ENCODE data around the gene LIPH. TPM values are rescaled to one million over a fixed set of nuclear protein-coding genes. Genes with fewer than 3 reads are reported as not detected.
A peak's percentile ranks its signal among the peaks of the same experiment; 100 is the strongest.
"Not testable (repeated sequence)": the region's sequence is repeated elsewhere in the genome, so short reads cannot be mapped to it uniquely, and the experiment has no call there.

The LIPH gene
- total RNA-seq, 1 donor from 2014 or later: not detected

DNA sequence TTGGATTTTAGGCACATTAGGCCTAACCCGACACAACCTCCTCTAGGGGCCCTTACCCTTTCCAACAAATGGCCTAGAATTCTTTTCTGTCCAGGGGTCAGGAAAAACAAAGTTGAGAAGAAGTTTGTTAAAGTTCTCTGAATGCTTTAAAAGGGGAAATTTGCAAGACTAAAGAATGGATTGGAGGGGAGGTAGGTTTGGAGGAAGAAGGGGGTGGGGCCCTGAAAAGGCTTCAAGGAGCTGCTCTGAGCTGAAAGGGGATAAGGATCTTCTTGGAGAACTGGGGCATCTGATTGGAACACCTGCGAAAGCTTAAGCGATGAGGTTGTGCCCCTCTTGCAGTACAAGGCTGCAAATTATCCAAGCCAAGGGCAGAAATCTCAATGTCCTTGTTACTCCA, 29.8 kb upstream of the LIPH start:
- intact Hi-C loops (cut with micrococcal nuclease): no loop called here
- no peak overlapping the region for H3K27ac Mint-ChIP-seq
- no peaks in the 10 kb centered on the region for H3K9me3 Mint-ChIP-seq
- TF ChIP-seq CTCF (IDR thresholded peaks at IDR 0.05): no peak
- H3K4me1 Mint-ChIP-seq: peaks cover 23% of the 10 kb centered on the region
- POLR2A ChIA-PET: no interaction called here
- ATAC-seq (ENCODE audit: low read depth) (no peak), DNase-seq (no peak)
- peaks cover 7% of the 10 kb centered on the region for H3K36me3 Mint-ChIP-seq (ENCODE audit: low read depth)
- H3K27me3 Mint-ChIP-seq: no peaks in the 10 kb centered on the region
- no peak overlapping the region for H3K4me3 Mint-ChIP-seq
- CTCF ChIA-PET: no interaction called here

DNA sequence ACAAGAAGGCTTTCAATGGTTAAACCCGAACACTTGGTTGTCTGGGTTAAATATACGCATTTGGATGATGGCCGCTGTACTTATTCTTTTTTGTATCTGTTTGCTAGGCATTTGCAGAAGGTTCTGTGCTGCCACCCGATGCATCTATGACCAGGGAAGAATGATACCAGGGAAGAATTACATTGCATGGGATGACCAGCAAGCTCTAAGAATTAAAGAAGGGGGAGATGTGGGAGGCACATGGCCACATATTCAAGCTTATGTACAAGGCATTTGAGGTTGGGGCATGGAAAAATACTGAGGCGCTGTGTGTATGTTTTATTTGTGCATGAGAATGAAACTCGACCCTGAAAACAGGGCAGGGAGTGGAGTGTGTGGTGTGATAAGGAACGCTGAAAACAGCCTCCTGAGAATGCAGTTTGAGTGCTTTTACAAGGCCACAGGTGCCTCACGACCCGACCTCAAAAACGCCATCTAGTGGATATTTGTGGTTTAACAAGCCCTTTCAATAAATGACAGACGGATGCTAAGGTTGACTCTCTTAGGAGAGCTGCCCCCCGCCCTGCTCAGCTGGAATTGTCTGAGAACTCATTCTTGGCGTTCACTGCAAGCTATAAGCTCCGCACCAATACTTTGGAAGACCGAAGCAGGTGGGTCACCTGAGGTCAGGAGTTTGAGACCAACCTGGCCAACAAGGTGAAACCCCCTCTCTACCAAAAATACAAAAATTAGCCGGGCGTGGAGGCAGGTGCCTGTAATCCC, 22.9 kb upstream of the LIPH start:
- H3K27ac Mint-ChIP-seq; H3K4me3 Mint-ChIP-seq; H3K36me3 Mint-ChIP-seq (ENCODE audit: low read depth); H3K27me3 Mint-ChIP-seq; H3K4me1 Mint-ChIP-seq; DNase-seq: not testable (repeated sequence)
- peak; percentile 12 for TF ChIP-seq CTCF (IDR thresholded peaks at IDR 0.05)
- ChIA-PET POLR2A (interaction anchor here (0.6 to 2.5 kb wide), 2 partner anchors 11 to 221 kb away, joined by 6 to 9 read pairs; partner anchors contain the start of gene SENP2), CTCF (interaction anchor here (1.0 to 1.4 kb wide), 3 partner anchors 11 to 221 kb away, joined by 3 to 6 read pairs (median 5); partner anchors contain the start of gene SENP2)
- intact Hi-C loops (cut with micrococcal nuclease): loop anchor here (5.0 kb wide), 1 partner anchor 223 kb away; no protein-coding TSS in a partner anchor
- H3K9me3 Mint-ChIP-seq: peaks cover 12% of the 10 kb centered on the region
- ATAC-seq (ENCODE audit: low read depth): peak; percentile 64

DNA sequence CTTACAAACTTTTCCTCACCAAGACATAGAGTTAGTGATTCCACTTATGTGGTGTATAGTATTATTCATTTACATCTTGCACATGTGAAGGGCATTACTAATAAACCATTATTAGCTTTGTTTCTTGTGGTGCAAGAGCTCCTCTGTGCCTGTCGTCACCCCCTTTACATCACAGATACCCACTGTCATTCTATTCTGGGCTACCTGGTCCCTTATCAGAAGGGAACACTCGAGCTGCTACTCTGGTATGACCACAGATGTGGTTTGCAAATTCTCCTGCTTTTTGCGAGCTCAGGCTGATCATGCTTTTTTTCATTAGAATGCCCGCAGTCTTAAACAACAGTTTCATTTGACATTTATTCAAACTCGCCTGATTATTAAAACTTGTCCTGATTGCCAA, 19.8 kb upstream of the LIPH start:
- peaks cover 4% of the 10 kb centered on the region for H3K4me1 Mint-ChIP-seq
- intact Hi-C loops (cut with micrococcal nuclease): no loop called here
- H3K27me3 Mint-ChIP-seq: no peaks in the 10 kb centered on the region
- peaks cover 12% of the 10 kb centered on the region for H3K9me3 Mint-ChIP-seq
- POLR2A ChIA-PET: no interaction called here
- H3K36me3 Mint-ChIP-seq (ENCODE audit: low read depth): no peaks in the 10 kb centered on the region
- CTCF ChIA-PET: interaction anchor here (0.8 to 1.3 kb wide), 3 partner anchors 10 to 218 kb away, joined by 3 read pairs; partner anchors contain the start of gene SENP2
- DNase-seq (no peak), ATAC-seq (ENCODE audit: low read depth) (no peak)
- H3K27ac Mint-ChIP-seq: no peak overlapping the region
- H3K4me3 Mint-ChIP-seq: no peak overlapping the region
- no peak for TF ChIP-seq CTCF (IDR thresholded peaks at IDR 0.05)

DNA sequence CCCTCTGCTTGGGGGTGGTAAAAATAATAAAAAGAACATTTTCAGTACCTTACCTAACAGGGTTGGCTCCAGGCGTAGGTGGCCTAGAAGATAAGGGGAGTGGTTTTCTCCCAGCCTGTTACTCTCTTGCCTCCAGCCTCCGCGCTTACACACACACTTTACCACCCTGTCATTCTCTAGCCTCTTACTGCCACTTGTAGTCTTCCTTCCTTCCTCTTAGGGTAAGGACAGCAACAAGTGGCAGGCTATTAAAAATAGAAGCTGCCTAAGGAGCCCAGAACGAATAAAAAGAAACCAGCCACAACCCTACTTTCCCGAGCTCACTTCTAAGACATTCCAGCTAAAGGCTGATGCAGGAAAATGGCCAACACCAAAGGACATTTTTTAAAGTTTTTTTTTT, 9.6 kb upstream of the LIPH start:
- Mint-ChIP-seq H3K27ac (no peak overlapping the region), H3K36me3 (ENCODE audit: low read depth) (no peaks in the 10 kb centered on the region), H3K9me3 (no peaks in the 10 kb centered on the region), H3K4me3 (no peak overlapping the region), H3K4me1 (peaks cover 10% of the 10 kb centered on the region), H3K27me3 (peaks cover 4% of the 10 kb centered on the region)
- DNase-seq (no peak), ATAC-seq (ENCODE audit: low read depth) (no peak)
- no peak for TF ChIP-seq CTCF (IDR thresholded peaks at IDR 0.05)
- ChIA-PET CTCF (interaction anchor here (1.3 kb wide), 1 partner anchor 10 kb away, joined by 3 read pairs; no protein-coding TSS in a partner anchor), POLR2A (no interaction called here)
- intact Hi-C loops (cut with micrococcal nuclease): no loop called here

DNA sequence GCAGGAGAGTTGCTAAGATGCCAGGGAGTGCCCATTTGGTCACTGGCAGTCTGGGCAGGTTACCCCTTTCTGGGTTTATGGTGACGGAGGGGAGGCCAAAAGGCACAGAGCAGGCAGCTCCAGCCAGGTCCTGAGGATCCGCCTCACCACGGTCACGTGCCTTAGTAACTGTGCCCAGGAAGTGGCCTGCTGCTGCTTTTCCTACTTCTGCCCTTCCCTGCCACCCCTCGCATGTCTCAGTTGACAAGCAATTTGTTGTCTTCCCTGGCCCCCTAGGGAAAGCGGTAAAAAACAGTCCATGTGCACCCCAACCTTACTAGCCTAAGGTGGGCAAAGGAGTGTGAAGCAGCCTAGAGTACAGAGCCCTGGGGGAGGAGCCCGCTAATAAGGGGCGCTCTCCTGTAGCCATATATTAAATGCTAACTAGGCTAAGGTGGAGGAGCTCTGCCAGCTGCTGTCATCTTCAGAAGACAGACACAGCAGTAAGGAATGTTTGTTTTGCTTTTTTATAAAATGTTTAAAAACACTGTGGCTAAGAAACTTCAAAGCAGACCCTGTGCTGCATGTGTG, 9.1 kb upstream of the LIPH start:
- ChIA-PET POLR2A (no interaction called here), CTCF (interaction anchor here (1.3 kb wide), 1 partner anchor 10 kb away, joined by 3 read pairs; no protein-coding TSS in a partner anchor)
- H3K36me3 Mint-ChIP-seq (ENCODE audit: low read depth): no peaks in the 10 kb centered on the region
- no peaks in the 10 kb centered on the region for H3K9me3 Mint-ChIP-seq
- intact Hi-C loops (cut with micrococcal nuclease): no loop called here
- peaks cover 4% of the 10 kb centered on the region for H3K27me3 Mint-ChIP-seq
- H3K4me1 Mint-ChIP-seq: peaks cover 10% of the 10 kb centered on the region
- ATAC-seq (ENCODE audit: low read depth) (no peak), DNase-seq (no peak)
- TF ChIP-seq CTCF (IDR thresholded peaks at IDR 0.05): no peak
- no peak overlapping the region for H3K4me3 Mint-ChIP-seq
- no peak overlapping the region for H3K27ac Mint-ChIP-seq
